Measurements from ENCODE around the gene S100A7A.

DNA sequence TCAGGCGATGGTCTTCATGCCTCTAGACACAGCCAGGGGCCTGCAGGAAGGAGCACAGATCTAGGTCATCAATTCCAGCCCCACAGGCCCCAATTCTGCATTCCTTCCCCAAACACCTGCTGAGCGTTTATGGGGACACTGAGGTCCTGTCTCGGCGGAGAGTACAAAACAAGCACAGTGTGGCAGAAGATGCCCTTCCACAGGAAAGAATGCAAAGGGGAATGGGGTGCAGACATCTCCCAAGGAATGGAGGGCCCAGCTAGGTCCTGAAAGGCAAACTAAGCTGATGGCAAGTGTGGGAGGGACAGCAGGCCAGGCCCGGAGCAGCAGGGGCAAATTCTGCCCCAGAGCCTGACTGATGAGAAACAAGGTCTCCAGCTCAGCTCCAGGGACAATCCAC is 21.9 kb upstream of the S100A7A start:
- TF ChIP-seq, protein P1, sequence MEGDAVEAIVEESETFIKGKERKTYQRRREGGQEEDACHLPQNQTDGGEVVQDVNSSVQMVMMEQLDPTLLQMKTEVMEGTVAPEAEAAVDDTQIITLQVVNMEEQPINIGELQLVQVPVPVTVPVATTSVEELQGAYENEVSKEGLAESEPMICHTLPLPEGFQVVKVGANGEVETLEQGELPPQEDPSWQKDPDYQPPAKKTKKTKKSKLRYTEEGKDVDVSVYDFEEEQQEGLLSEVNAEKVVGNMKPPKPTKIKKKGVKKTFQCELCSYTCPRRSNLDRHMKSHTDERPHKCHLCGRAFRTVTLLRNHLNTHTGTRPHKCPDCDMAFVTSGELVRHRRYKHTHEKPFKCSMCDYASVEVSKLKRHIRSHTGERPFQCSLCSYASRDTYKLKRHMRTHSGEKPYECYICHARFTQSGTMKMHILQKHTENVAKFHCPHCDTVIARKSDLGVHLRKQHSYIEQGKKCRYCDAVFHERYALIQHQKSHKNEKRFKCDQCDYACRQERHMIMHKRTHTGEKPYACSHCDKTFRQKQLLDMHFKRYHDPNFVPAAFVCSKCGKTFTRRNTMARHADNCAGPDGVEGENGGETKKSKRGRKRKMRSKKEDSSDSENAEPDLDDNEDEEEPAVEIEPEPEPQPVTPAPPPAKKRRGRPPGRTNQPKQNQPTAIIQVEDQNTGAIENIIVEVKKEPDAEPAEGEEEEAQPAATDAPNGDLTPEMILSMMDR (conservative IDR thresholded peaks at IDR 0.05), result no peak
- no peak for TF ChIP-seq ZFX (IDR thresholded peaks at IDR 0.05)
